Keratinocyte (primary cell): ENCODE data around the gene CCER1. TPM values are rescaled to one million over a fixed set of nuclear protein-coding genes. Genes with fewer than 3 reads are reported as not detected.

Experiments
- DNase-seq: peaks from one replicate; pipeline ENCODE4 v3.0.0-alpha.2; 2011; ENCODE audit warnings: low read depth, missing footprints, low spot score
- FAIRE-seq: peaks from 2 replicates; lab custom pipeline; 2011; peaks lifted over from hg19 to GRCh38; lab: Jason Lieb, UNC
- H2AFZ ChIP-seq: 2 replicates; pipeline ENCODE4 v1.6.0; 2012; ENCODE audit warnings: low read length, control low read depth, inconsistent platforms; ENCODE audit not compliant: control insufficient read depth
- H3K27ac ChIP-seq: 2 replicates; pipeline ENCODE4 v1.5.1; 2011; ENCODE audit warnings: low read length; ENCODE audit not compliant: control insufficient read depth, insufficient read depth
- H3K27me3 ChIP-seq: 3 replicates; pipeline ENCODE4 v1.6.0; 2011; ENCODE audit warnings: low read length; ENCODE audit not compliant: control insufficient read depth, insufficient read depth; ENCODE audit errors: extremely low read depth
- H3K36me3 ChIP-seq, 2 experiments: 2 replicates in 1 of 2; 3 replicates in 1 of 2; pipeline ENCODE4 v1.5.1; 2011; ENCODE audit warnings: low read length in 2 of 2, mild to moderate bottlenecking in 1 of 2; ENCODE audit not compliant: control insufficient read depth in 2 of 2, insufficient read depth in 2 of 2; ENCODE audit errors: extremely low read depth in 1 of 2
- H3K4me1 ChIP-seq: 3 replicates; pipeline ENCODE4 v1.5.1; 2011; ENCODE audit warnings: low read length; ENCODE audit not compliant: control insufficient read depth, insufficient read depth; ENCODE audit errors: extremely low read depth
- H3K4me2 ChIP-seq: 3 replicates; pipeline ENCODE4 v1.6.0; 2011; ENCODE audit warnings: low read depth, low read length; ENCODE audit not compliant: control insufficient read depth, insufficient read depth; ENCODE audit errors: extremely low read depth
- H3K4me3 ChIP-seq, 3 experiments: fragments of 200-600 bp in 1 of 3; sonication (generic) in 1 of 3; 2 replicates in 2 of 3; 3 replicates in 1 of 3; pipeline ENCODE4 v1.5.1; 2011 to 2016; ENCODE audit warnings: low read length in 3 of 3, mild to moderate bottlenecking in 3 of 3, control low read depth in 2 of 3, inconsistent platforms in 1 of 3, low read depth in 1 of 3, mixed read lengths in 1 of 3, mixed run types in 1 of 3, moderate library complexity in 1 of 3; ENCODE audit not compliant: control insufficient read depth in 2 of 3, insufficient read depth in 2 of 3; ENCODE audit errors: extremely low read depth in 1 of 3
- H3K79me2 ChIP-seq: 2 replicates; pipeline ENCODE4 v1.6.0; 2012; ENCODE audit warnings: low read length; ENCODE audit not compliant: control insufficient read depth, insufficient read depth
- H3K9ac ChIP-seq: 3 replicates; pipeline ENCODE4 v1.6.0; 2011; ENCODE audit warnings: low read length; ENCODE audit not compliant: control insufficient read depth, insufficient read depth; ENCODE audit errors: extremely low read depth
- H3K9me1 ChIP-seq: 3 replicates; pipeline ENCODE4 v1.6.0; 2011; ENCODE audit warnings: low read length; ENCODE audit not compliant: control insufficient read depth, insufficient read depth; ENCODE audit errors: extremely low read depth
- H3K9me3 ChIP-seq: 2 replicates; pipeline ENCODE4 v1.5.1; 2012; ENCODE audit warnings: low read depth, low read length; ENCODE audit not compliant: control insufficient read depth
- H4K20me1 ChIP-seq: 3 replicates; pipeline ENCODE4 v1.6.0; 2011; ENCODE audit warnings: low read length; ENCODE audit not compliant: control insufficient read depth, insufficient read depth; ENCODE audit errors: extremely low read depth
- CTCF ChIP-seq, 3 experiments: IDR thresholded peaks in 1 of 3; conservative IDR thresholded peaks in 1 of 3; optimal IDR thresholded peaks in 1 of 3; 2 replicates in 2 of 3; 3 replicates in 1 of 3; pipeline versions ENCODE3 to v1.5.1; 2011; ENCODE audit warnings: low read length in 3 of 3, mild to moderate bottlenecking in 3 of 3, moderate library complexity in 2 of 3, control low read depth in 1 of 3, inconsistent platforms in 1 of 3; ENCODE audit not compliant: insufficient read depth in 2 of 3; ENCODE audit errors: extremely low read depth in 1 of 3
- EZH2 ChIP-seq: IDR thresholded peaks from one replicate; pipeline ENCODE4 v1.6.1; 2012; ENCODE audit warnings: inconsistent platforms, mild to moderate bottlenecking, low read length, moderate library complexity
- dilution Hi-C: fragments of 300-500 bp; cut with MboI; formaldehyde crosslinking; loops from one replicate; pipeline ENCODE4 v1.7.0; 2020; ENCODE audit warnings: low sequenced_read_pairs; ENCODE audit not compliant: extremely low pct_ligation_motif_present
- polyA plus RNA-seq, 5 experiments: library from polyadenylated mRNA; depleted of rRNA in 3 of 5; stranded (reverse) in 3 of 5; stranded (forward) in 1 of 5; unstranded in 1 of 5; fragments of >200 nt; gene quantifications; 1 replicate in 1 of 5; 2 replicates in 3 of 5; 3 replicates in 1 of 5; pipeline versions ENCODE4 v1.2.1 to v1.2.3, GENCODE V29; 2011 to 2012; ENCODE audit warnings: missing spikeins in 2 of 5, low read depth in 1 of 5, low replicate concordance in 1 of 5

The CCER1 gene
- polyA plus RNA-seq, 1 donor (not counting 4 experiments of a cell fraction or from before 2014, with no cell fraction given) = not detected

- H3K4me3 ChIP-seq = no peak overlapping the region
- no peak overlapping the region for H2AFZ ChIP-seq
- no peak overlapping the region for H3K4me2 ChIP-seq
- TF ChIP-seq EZH2 (no peak), CTCF (optimal IDR thresholded peaks at IDR 0.05 in 1 of 3, IDR thresholded peaks at IDR 0.05 in 1 of 3, conservative IDR thresholded peaks at IDR 0.05 in 1 of 3; ENCODE audit: extremely low read depth in 1 of 3, insufficient read depth in 2 of 3, low read length in 3 of 3) (no peak)
- DNase-seq (no peak), FAIRE-seq (no peak)
- H3K9me3 ChIP-seq = no peaks in the 10 kb centered on the region
- dilution Hi-C loops = loop anchor here (25.0 kb wide), 1 partner anchor 360 kb away; no protein-coding TSS in a partner anchor
- no peaks in the 10 kb centered on the region for H3K9me1 ChIP-seq
- no peak overlapping the region for H3K27ac ChIP-seq
- H3K9ac ChIP-seq = no peak overlapping the region
- no peaks in the 10 kb centered on the region for H4K20me1 ChIP-seq
- no peaks in the 10 kb centered on the region for H3K27me3 ChIP-seq
- peaks cover 4% of the 10 kb centered on the region for H3K4me1 ChIP-seq
- no peaks in the 10 kb centered on the region for H3K36me3 ChIP-seq
- no peaks in the 10 kb centered on the region for H3K79me2 ChIP-seq
These were observed 22.2 kb upstream of the CCER1 start for GRCh38 chr12:90977224-90977623.

- DNase-seq = no peak
- Histone ChIP-seq H3K4me1 (peaks cover 4% of the 10 kb centered on the region), H3K79me2 (no peaks in the 10 kb centered on the region), H3K9me1 (no peaks in the 10 kb centered on the region), H3K4me3 (no peak overlapping the region), H2AFZ (peak overlapping the region; percentile 34), H3K4me2 (no peak overlapping the region), H3K27ac (no peak overlapping the region), H3K27me3 (no peaks in the 10 kb centered on the region), H3K36me3 (no peaks in the 10 kb centered on the region), H4K20me1 (no peaks in the 10 kb centered on the region), H3K9me3 (no peaks in the 10 kb centered on the region), H3K9ac (no peak overlapping the region)
- FAIRE-seq = peak; percentile 62
- TF ChIP-seq CTCF (optimal IDR thresholded peaks at IDR 0.05 in 1 of 3, IDR thresholded peaks at IDR 0.05 in 1 of 3, conservative IDR thresholded peaks at IDR 0.05 in 1 of 3; ENCODE audit: extremely low read depth in 1 of 3, insufficient read depth in 2 of 3, low read length in 3 of 3) = no peak
- TF ChIP-seq EZH2 = no peak
- dilution Hi-C loops = no loop called here
These were observed 19.3 kb upstream of the CCER1 start for GRCh38 chr12:90974286-90974685.
